Measurements from ENCODE around the gene GPBP1L1.

DNA sequence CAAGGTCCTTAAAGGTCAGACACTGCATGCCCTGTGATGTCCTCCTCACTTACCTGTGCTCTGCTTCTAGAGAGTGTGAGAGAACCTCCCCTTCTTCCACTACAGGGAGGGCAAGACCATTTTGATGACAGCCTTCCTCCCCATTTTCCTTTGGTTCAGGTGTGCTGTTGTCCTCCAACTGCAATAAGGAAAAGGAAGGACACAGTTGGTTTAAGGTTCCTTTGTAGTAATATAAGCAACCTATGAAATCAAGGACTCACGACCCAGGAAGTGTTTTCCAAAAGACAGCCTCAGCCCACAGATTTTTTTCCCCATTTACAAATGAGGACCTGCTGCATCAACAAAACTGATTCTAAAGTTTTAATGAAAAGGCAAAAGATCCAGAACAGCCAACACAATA is 55.9 kb downstream of the GPBP1L1 start:
- no peak for TF ChIP-seq POLR2A (IDR thresholded peaks at IDR 0.05; ENCODE audit: borderline replicate concordance, extremely low read depth, insufficient read depth, insufficient read length)
- no peak for TF ChIP-seq CTCF (IDR thresholded peaks at IDR 0.05 in 2 of 3, conservative IDR thresholded peaks at IDR 0.05 in 1 of 3; ENCODE audit: borderline replicate concordance in 1 of 3, insufficient read depth in 1 of 3, low read depth in 2 of 3, low read length in 2 of 3)
- TF ChIP-seq JUND (IDR thresholded peaks at IDR 0.05) = no peak
- no peak for TF ChIP-seq RAD21 (IDR thresholded peaks at IDR 0.05; ENCODE audit: low read depth)
- TF ChIP-seq EZH2phosphoT487 (IDR thresholded peaks at IDR 0.05; ENCODE audit: borderline replicate concordance) = no peak
- no peak for TF ChIP-seq ZNF274 (IDR thresholded peaks at IDR 0.05; ENCODE audit: low read depth, low read length)
- TF ChIP-seq MAX (IDR thresholded peaks at IDR 0.05) = no peak
- TF ChIP-seq CEBPB (IDR thresholded peaks at IDR 0.05; ENCODE audit: low read depth) = no peak
- TF ChIP-seq EZH2 (IDR thresholded peaks at IDR 0.05) = no peak

All from HCT116 (cell line).